Stimulated activated naive CD4-positive, alpha-beta T cell treated with Interleukin-2 at 50 U/mL for 16 hours (primary cell): ENCODE measurements around the gene PNKD.
"Not testable (repeated sequence)": the region's sequence is repeated elsewhere in the genome, so short reads cannot be mapped to it uniquely, and the experiment has no call there.

Experiments
- DNase-seq: peaks from one replicate; lab custom pipeline; 2025; lab: John Stamatoyannopoulos, UW

Gene PNKD

DNA sequence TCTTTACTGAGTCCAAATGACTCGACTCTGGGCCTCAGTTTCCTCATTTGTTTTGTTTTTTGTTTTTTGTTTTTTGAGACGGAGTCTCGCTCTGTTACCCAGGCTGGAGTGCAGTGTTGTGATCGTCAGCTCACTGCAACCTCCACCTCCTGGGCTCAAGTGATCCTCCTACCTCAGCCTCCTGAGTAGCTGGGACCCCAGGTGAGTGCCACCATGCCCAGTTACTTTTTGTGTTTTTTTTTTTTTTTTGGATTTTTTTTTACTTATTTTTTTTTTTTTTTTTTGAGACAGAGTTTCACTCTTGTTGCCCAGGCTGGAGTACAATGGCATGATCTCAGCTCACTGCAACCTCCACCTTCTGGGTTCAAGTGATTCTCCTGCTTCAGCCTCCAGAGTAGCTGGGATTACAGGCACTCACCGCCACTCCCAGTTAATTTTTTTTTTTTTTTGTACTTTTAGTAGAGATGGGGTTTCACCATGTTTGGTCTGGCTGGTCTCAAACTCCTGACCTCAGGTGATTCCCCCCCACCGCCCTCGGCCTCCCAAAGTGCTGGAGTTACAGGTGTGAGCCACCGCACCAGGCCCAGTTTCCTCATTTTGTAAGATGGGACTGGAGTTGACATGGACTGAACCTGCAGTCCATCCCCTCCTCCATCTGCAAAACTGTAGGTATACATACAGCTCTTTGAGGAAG is 3.0 kb downstream of the PNKD start:
- not testable (repeated sequence) for DNase-seq

DNA sequence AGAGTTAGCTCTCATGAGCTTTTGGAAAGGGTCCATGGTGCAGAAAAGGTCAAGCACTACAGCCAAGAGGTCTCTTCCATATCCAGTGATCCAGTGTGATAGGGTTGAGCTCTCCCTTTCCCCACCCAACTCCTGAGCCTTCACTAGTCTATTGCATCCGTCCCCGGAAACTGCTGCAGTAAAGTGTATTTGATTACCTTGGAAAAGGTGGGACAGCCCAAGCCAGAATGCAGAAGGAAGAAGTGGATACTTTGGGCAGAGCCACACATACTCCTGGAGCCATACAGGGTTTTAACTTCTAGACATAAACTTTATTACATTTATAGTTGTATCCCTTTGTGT is 3.6 kb downstream of the PNKD start:
- DNase-seq: no peak

DNA sequence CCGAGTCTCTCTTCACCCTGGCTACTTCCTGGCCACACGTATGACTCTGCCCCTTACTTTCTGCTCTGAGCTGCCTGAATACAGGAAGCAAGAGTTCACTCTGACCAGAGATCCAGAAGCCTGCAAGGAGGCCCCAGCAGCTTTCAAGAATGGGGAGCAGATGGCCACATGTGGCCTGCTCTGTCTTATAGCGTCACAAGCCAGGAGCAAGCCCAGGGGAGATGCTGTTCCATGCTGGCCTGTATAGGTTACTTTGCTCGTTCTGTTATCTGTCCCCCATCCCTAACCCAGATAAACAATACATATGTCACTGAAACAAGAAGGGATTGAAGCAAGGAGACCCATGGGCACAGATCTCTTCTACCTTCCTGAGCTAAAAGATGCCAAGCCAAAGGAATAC is 4.3 kb downstream of the PNKD start:
- no peak for DNase-seq

DNA sequence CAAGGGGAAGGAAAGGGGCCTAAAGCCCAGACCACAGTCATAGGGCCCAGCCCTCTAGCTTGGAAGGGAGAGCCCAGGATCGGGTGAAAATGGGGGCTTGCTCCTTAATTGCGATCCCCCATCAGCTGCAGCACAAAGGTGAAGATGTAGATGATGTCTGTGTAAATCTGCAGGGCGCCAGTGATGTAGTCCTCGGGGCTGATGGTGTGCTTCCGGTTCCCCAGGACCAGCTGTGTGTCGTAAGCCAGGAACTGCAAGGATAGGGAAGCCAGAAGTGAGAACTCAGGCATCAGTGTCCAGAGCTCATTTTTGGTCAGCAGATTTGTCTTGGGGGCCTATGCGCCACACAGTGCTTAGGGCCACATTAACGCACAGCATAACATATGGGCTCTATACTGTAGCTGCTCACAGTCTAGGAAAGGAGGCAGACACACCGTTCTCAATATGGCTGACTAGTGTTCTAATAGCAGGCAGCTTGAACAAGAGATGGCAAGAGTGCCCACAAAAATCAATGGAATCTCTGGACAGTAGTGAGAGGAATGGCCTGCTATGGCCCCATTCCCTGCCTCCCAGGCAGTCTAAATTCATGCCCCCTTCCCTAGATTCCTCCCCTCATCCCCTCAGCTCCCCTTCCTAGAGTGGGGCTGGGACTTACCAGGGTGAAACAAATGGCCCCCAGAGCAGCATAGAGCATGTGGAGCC is 5.2 kb downstream of the PNKD start:
- no peak for DNase-seq

DNA sequence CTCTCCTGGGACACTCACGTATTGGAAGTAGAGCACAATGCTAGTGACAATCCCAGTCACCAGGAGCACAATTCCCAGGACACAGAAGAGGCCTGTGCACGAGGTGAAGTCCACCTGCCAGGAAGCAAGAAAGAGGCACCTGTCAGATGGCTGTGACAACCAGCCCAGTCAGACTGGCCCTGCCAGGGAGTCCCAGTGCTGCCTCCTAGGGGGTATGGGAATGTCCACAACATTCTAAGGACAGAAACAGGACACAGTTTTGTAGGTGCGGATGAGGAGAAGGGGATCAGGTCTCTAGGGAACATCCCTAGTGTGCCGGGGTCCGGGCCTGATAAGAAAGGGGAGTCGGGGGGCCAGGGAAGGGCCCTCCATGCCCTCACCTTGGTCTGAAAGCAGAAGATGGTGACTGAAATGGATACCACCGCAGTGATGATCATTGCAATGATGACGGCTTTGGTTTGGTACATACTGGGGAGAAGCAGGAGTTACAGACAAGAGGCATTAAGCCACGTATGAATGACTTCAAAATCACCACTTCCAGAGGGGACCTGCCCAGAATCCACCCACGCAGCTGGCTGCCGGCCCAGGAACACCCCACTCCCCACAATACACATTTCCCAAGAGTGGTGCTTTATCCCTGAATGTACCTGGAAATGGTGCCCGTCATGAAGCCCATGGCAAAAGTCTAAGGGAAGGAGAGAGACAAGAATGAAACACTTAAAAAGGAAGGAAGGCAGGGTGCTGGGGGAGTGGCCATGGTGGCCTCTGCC is 6.9 kb downstream of the PNKD start:
- DNase-seq: no peak

DNA sequence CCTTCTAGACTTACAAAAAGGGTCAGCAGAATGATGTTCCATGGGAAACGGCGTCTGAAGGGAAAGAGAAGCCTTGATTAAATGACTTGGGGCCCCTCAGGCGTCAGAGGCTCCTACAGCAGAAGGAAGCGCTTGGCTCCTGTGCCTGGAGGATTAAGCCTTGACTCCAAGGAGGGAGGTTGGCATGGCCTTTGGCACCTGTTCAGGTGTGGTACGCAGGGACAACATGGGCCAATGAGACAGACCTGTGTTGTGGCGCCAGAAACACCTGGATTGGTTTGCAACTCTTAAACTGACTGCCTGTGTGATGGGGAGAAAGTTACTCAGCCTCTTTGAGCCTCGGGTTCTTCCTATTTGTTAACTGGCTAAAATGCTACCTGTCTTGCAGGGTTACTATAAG is 7.6 kb downstream of the PNKD start:
- DNase-seq: no peak

DNA sequence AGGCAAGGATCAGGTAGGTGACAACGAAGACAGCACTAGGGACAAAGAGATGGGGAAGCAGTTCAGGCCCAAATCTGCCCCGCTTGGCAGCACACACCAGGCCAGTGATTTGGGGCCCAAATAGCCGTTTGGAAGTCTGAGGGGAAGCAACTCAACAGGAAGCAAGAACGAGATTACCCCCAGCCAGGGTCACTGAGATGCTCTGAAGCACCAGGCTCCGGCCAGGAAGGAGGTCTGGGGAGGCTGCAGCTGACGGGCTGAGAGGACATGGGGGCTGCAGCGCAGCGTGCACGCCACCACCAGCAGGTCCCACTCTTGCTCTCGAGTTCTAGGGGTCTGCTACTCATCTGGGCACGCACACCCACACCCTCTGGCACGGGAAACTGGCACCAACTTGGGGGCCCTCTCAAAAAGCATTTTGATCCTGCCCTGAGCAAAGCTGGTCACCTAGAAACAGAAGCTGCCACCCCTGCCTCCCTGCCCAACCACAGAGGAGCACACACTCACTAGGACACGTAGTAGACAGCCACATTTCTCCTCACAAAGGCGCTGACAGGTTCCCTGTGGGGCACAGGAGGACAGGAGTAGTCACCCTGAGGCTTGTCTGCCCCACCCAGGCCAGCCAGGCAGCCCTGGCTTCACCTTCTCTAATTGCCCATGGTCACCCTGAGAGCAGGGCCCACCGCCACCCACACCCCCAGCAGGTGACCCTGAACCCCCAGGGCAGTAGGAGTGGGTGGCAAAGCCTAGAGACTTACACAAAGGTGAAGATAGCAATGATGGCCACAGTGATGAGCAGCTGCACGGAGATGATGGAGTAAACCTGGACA is 8.4 kb downstream of the PNKD start:
- DNase-seq: no peak

DNA sequence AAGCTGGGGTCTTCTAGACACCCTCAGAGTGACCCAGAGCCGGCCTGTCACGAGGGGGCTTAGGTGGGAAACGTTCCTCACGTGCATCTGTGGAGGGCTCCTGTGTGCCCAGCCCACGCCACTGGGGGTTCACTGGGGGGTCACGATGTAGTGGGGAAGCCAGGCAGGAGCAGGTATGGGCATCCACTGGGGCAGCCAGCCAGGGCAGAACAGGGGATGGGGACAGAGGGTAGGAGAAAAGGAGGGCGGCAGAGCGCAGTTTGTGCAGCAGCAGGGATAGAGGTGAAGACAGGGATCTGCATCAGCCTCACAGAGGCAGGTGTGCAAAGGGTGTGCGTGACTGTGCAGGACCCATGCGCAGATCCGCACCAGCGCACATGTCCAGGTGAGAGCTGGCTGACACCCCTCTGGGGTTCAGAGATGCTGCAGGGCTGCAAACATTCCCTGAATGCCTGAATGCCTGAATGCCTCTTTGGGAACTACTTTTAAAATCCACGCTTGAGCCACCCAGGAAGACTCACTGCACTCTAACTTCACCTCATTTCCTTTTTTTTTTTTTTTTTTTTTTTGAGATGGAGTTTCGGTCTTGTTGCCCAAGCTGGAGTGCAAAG is 10.0 kb downstream of the PNKD start:
- DNase-seq: no peak

DNA sequence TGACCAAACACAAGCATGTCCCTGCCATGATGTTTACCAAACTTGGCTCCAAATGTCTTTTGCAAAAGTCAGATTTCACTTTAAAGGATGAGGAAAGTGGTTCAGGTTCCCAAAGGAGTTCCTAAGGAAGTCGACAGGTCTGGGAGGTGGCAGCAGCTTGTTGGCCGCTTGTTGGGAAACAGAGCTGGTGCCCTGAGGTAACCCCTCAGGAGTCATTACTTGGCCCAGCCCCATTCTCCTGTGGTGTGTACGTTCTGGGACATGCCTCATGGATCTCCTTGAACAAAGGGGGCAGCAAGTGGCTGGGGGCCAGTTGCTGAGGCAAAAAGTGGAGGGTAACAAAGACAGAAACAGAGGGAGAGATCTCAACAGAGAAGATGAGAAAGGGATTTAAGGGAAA is 11.1 kb downstream of the PNKD start:
- no peak for DNase-seq

DNA sequence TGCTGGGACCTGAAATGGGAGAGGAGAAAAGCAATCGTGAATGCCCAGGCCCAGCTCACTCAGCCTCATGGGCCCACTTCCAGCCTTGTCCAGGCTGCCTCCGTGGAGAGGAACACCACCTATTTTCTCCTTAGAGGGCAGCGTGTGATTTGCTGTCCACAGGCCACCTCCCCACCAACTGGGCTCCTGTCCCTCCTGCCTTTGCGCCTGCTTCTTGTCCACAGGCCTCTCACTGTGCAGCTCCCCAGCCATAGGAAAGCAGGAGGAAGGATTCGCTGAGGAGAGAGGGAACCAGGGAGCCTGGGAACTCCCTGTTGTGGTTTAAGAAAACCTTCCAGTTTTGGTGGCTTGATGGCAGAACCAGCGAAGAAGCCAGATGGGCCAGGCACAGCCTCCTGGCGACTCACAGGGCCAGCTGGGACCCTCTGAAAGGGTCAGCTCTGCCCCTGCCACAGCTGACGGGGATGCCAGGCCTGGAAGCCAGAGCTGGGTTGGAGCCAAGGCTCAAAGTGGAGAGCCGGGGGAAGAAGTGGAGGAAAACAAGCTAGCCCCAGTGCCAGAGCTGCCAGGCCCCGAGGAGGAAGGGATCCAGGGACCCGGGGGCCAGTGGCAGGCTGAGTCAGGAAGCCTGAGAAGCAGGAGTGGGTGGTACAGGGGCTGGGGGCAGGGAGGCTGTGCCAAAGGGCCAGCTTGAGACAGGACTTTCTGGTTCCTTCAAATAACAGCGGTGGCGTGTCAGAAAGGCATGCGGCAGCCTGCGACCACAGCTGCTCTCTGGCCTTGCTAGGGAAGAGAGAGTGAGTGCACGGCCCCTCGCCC is 12.1 kb downstream of the PNKD start:
- no peak for DNase-seq

DNA sequence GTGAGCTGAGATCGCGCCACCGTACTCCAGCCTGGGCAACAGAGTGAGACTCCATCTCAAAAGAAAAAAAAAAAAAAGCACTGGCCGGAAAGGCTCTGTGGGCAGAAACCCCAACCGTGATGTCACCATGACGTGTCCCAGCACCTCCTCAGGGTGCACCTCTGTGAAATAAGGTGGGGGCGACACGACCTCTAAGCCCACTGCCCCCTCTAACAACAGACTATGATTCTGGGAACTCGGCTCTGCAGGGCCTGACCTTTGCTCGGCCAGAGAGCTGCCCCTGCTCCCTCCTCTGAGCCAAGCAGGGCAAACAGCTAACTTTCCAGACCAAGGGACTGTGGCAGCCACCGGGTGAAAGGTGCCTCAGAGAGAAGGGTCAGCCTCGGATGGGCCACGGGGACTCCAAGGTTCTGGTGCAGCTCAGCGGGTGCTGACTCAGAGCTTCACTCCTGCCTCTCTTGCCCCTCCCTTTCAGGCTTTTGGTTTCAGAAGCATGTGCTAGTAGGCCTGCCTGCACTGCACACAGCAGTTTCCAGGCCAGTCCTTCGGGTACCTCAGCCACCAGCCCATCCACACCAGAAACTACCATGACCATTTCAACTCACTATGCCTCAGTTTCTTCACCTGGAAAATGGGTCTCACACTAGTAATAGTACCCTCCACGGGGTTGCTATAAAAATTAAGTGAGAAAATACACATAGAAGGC is 13.9 kb downstream of the PNKD start:
- peak; percentile 62 for DNase-seq

DNA sequence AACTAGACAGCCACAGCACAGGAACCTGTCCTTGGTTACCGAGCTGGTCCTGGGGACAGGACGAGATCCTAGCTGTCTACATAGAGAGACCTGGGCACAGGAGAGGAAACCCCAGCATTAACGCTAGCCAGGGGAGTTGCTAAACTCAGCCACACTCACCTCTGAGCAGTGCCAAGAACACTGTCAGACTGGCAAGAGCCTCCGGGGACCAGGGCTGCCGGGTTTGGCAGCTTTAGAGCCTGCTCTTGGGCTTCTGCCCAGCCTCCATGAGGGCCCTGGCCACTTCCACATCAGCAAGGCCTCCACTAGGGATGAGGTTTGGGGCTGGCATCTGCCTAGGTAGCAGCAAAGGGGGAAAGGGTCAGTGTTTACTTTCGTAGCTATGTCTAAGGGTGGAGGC is 15.3 kb downstream of the PNKD start:
- DNase-seq: no peak

DNA sequence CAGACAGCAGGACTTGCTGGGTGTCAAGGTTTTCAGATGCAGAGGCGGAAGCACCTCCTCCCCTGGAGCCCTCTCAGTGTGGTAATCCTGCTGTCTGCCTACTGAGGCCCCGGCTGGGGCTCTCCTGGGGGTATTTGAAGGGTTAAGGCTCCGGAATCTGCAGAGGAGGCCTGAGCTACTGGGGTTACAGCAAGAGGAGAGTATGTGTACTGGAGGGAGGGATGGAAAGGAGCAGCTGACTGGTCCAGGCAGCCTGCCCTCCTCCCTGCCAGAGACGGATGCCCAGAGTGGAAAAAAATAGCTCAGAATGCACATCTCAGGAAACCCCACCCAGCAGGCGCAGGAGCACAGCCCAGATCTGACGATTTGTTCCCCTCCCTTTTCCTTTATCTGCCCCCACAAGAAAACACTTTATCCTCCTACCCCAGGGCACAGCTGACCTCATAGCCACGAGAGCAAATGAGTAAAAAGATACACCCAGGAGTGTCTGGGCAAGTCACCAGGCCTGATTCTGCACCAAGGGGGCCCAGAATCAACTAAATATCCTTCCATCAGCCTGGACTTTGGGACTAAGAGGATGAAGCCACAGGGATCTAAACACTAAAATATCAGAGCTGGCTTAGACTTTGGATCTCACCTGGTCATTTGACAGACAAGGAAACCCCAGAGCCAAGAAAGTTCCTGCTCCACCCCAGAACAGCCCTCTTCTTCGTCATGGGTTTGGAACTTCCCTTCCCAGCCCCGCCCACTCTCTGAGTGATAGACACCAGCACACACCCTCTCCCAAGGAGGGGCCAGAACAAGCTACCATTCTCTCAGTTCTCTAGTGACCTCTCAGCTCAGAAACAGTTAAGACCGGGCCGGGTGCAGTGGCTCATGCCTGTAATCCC is 16.5 kb downstream of the PNKD start:
- peak; percentile 79 for DNase-seq

DNA sequence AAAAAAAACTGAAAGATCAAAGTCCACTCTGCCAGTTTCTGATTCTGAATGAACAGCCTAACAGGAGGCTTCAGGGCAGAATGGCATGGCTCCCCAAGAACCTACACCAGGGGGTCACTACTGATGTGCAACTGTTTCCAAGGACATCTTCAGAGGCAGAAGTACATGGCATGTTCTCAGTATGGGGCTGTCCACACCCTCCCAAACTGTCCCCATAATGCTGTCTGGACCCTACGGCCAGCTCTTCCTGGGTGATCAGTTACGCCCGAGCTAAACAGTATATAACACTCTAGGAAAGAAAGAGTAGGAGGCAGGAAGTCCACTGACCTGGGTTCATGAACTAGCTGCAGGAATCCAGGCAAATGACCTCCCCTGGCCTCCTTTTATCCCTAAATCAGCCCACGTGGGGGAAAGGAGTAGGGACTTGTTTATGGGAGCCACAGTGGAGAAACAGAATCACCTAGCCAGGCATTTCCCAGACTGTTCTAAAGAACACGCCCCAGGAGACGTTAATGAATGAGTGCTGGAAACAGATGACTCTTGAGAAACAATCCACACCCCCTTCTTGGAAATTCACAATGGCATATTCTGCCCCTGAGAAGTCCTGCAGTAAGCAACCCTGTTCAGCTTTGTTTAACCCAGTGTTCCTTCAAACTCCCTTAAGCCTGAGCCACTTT is 19.5 kb downstream of the PNKD start:
- DNase-seq: no peak

DNA sequence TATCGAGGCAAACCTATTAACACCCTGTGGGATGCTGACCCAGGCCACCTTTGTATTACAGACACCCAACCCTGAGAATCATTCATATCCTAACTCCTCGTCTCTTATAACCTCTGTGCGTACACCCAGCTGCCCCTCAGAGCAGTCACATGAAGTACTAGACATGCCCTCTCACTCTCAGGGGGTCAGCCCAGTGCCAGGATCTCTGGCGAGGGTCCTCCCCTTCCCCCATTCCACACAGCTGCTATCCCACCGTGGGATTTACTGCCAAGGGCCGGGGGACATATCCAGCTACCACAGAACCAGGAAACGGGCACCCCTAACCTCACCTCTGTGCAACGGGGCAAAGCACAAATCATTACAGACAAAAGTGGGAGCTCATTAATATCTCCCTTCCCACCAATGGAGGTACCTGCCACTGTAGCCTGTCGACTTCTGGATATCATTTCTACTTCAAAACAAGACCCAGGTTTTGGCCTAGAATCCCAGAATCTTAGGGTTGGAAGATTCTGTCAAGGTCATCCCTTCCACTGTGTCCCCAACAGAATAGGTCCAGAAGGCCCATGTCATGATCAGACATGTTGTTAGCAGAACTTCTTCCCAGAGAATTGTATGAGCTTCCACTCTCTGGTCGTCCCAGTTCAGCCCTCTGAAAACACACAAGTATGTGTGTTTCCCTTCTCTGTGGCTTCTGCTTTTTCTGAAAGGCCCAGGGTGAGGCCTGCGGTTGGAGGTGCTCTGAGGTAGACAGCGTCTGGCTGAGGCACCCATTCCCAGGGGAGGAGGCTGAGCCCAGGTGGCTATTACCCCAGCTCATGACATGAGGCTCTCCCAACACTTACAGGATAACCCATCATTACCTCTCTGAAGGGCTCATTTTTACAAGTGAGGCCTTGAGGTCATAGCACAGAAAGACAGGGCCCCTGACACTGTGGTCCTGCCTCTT is 20.3 kb downstream of the PNKD start:
- DNase-seq: peak; percentile 32

DNA sequence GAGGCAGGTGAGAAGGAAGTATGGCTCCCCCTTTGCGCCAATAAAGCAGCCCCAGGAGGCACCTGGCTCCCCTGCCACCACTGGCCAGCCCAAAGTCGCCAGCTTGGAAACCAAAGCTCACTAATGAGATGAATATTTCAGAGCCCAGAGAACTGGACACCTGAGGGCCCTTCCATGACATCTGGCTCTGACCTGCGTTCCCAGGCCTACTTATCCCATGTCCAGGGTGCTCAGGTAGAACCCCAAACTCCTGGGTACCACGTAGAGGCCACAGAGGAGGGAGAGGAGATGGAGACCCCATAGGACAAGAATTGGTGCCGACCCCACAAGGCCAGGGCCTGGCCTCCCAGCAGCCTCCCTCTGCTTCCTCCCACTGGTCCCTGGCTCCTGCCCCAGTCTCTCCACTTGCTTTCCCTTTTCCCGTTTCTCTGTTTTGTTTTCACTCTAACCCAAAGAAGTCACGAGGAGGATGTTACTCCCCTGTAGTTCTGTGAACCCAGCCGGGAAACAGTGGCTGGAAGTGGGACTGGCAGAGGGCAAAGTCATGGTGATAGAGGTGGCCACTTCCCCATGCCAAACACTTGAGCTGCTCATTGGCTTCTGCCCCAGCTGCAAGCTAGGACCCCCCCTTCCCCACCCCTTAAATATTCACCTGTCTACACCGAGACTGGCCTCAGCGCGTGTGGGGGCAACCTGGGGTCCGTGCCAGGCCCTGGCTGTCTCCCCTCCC is 21.2 kb downstream of the PNKD start:
- no peak for DNase-seq
